ENCODE measurements around the gene MYO7B.

MYO7B gene

DNA sequence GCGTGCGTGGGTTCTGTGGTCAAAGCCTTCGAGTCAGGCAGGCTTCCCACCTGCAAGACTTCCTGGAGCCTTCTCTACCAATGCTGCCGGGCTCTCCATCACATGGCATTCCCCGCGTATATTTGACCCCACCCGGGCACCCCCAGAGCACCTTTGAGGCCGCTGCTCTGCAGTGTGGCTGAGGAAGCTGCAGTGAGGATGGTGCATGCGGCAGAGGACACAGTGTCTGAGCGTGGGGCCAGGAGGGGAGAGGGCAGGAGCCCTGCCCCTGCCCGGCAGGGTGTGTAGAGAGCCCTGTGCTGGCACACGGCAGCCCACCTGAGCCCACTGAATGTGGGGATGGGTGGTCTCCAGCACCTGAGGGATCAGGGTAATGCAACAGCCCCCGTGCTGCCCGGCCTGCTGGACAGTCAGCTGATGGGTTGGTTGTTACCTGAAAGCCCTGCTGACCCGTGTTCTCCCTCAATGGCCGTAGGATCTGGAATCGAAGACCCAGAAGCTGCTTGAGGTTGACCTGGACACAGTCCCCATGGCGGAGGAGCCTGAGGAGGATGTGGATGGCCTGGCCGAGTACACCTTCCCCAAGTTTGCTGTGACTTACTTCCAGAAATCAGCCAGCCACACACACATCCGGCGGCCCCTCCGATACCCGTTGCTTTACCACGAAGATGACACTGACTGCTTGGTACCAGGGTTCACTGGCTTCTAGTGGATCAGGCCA, 73.7 kb downstream of the MYO7B start:
- no peak for DNase-seq

DNA sequence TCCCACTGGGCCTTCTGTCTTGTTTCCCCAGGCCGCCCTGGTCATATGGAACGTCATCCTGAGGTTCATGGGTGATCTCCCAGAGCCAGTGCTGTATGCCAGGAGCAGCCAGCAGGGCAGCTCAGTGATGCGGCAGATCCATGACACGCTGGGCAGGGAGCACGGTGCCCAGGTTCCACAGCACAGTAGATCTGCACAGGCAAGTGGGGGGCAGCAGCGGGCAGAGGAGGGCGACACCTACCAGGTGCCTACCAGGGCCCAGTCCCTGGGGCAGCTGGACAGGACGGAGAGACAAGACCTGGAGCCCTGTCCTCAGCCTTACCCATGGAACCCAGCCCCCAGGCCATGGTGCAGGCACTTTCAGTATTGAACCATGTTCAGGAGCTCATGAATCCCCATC, 74.3 kb downstream of the MYO7B start:
- no peak for DNase-seq

DNA sequence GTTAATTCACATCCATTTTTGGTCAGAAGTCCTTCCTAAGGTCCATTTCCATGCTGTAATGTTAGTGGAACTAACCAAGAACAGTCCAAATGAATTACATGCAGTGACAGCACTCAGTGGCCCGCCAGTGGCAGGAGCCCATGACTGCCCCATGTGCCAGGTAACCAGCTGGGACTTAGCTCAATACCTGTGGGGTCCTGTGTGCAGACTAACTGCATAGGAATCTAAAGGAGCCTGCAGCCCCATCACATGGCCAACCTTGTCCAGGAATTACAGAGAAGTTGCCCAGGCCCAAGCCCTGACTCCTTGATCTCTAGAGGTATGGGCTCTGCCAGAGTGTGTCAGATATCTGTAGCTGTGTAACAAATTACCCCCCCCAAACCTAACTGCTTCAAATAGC, 75.1 kb downstream of the MYO7B start:
- DNase-seq, result no peak

DNA sequence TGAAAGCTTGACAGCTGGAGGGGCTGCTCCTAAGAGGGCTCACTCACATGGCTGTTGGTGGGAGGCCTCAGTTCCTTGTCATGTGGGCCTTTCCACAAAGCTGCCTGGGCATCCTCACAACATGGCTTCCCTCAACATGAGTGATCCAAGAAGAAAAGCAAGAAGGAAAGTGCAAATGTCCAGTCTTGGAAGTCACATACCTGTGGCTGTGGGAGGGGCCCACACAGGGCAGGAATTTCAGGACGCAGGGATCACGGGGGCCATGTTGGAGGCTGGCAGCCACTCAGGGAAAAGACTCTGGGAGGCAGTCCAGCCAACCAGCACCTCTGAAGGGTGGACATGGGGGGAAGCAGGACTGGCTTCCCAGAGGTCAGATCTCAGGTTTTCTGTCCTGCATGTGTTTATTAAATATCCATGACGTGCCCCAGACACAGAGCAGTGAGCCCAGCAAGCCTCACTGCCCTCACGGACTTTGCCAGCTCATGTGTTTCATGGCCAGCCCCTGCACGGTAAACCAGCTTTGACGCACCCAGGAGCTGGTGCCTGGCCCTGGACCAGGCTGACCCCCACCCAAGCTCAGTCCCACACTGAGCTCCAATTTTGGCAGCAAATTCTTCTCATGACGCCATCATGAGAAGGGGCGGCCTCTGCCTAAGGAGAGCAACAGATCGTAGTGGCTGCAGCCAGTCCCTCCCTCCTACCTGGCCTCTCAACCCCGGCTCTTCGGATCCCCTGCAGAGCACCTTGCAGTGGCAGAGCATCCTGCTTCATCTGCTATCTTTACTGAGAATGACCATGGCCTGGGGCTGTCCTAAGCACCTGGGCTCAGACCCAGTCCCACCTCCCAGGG, 75.8 kb downstream of the MYO7B start:
- no peak for DNase-seq

DNA sequence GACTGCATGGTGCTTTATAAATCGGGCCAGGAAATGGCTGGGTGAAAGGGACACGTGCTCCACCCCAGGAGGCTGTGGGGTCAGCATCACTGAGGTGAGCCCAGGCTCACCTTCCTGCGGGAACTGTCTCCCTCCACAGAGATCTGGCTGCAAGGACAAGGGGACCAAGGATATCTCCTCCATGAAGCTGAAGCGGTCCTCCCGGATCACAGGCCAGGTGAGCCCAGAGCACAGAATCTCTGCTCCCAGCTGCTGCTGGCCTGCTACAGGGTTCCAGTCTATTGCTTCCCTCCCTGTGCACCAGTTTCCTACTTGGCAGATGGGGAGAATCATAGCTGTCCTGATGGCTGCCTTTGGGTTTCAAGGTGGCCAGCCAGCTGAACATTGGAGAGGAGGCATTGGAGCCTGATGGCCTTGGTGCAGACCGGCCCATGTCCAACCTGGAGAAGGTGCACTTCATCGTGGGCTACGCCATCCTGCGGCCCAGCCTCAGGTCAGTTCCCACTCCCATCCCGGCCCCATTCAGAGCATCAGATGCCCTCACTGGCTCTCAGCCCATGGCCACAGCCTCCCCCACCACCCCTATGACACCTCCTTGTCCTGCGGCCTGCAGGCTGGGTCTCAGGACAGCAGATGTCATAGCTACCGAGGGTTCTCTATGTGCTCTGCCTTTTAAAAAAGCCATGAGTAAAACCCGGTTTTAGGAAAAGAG, 76.8 kb downstream of the MYO7B start:
- no peak for DNase-seq

DNA sequence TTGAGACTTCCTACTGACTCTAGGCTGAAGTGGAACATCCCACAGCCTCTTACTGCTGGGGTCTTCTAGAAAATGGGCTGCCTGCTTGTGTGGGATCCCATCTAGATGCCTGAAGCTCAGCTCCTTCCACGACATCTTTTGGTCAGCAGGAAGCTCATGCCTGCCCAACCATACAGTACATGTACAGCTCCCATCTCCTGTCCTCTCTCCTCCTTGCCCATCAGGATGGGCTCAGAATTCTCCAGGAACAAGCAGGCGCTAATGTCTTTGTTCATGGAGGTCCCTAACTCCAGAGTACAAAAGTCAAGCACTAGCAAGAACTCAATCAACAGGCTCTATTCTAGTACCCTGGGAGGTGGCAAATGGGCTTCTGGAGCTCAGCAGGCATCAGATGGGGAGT, 78.8 kb downstream of the MYO7B start:
- no peak for DNase-seq

DNA sequence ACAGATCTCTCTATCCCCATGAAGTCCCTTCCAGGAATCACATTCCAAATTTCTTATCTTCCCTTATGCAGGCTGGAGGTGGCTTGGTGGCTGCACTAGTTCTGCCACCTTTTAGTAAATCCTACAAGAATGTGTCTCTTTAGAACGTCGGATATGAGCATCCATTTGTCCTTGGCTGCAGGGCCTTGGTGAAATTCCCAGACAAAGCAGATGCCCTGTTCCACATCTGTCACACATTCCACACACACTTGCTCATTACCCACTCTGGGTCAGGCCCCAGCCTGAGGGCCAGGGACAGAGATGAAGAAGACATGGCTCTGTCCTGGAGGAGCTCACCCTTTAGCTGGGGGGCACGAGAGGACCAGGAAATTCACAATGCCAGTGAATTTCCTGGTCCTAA, 79.2 kb downstream of the MYO7B start:
- no peak for DNase-seq

DNA sequence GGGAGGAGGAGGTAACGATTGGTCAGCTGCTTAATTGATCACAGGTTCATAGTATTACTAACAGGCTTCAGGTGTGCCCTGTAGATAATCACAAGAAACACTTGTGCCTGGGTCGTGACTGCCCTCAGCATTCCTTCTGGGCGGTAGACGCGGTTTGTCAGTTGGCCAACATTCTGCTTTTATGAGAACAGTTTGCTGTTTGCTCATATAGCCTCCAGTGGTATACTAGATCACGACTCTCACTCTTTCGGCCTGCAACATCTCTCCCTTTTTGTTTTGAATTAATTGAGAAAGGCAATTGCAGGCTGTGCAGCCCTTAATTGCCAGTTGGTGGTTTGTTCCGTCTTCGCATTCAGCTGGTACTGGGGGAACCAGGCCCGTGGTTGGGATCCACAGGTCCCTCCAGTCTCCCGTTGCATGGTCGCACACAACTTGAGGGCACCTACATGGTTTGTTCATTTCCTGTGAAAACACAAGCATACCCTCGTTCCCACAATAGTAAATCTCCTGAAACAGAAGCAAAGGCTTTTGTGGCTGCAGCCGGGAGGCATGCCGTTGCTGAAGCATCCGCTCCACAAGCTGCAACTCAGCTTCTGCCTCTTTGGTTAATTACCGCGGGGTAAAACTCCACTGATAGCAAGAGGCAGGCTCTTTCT, 80.2 kb downstream of the MYO7B start:
- no peak for DNase-seq

DNA sequence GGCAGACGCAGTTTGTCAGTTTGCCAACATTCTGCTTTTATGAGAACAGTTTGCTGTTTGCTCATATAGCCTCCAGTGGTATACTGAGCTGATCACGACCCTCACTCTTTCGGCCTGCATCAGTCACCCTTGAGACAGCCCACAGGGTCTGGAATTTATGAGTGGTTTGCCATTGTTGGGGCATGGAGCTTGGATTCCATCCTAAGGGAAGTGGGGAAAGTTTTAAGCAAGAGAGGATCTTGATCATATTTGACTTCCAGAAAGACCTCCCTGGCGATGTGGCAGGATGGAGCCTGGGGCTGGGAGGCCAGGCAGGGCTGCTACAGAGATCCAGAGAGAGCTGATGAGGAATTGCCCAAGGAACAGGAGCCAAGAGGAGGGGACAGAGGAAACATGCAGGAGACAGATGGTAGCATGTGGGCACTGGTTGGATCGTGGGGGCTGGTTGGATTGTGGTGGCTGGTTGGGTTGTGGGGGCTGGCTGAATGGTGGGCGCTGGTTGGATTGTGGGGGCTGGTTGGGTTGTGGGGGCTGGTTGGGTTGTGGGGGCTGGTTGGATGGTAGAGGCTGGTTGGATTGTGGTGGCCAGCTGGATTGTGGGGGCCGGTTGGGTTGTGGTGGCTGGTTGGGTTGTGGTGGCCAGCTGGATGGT, 83.2 kb downstream of the MYO7B start:
- no peak for DNase-seq

DNA sequence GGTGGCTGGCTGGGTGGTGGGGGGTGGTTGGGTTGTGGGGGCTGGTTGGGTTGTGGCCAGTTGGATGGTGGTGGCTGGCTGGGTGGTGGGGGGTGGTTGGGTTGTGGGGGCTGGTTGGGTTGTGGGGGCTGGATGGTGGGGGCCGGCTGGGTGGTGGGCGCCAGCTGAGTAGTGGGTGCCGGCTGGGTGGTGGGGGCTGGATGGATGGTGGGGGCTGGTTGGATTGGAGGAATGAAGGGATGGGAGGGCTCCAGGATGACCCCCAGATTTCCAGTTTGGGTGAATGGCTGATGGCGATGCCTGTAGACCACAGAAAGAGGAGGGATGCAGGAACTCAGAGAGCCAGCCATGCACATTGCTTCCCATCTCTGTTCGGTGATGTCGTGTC, 83.7 kb downstream of the MYO7B start:
- DNase-seq, result no peak

DNA sequence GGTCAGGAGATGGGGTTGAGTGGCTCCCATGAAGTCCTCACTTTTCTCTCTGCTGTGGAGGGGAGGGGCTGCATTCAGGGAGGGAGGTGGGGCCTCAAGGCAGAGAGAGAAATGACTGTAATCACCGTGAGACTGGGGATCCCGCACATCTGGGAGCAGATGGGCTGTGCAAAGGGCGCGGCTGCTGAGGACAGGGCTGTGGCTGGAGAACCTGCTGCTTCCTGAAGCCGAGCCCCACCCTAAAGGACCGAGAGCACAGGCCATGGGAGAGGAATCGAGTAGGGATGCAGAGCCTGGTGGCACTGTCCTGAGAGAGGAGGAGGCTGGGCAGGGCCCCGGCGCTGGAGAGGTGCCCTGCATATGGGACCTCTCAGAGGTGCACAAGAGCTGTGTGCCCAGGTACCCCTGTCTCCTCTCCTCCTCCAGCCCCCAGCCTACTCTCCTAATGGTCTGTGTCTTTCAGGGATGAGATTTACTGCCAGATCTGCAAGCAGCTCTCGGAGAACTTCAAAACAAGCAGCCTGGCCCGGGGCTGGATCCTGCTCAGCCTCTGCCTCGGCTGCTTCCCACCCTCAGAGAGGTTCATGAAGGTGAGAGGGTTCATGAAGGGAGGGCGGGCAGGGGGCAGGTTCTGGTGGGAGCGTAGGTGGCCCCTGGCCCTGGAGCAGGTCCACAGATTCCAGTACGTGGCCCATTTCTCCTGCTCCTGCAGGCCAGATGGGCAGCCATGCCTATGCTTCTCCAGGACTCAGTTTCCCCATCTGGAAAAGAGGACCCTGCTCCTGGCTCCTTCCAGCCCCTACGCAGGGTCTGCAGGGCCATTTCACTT, 84.6 kb downstream of the MYO7B start:
- no peak for DNase-seq

DNA sequence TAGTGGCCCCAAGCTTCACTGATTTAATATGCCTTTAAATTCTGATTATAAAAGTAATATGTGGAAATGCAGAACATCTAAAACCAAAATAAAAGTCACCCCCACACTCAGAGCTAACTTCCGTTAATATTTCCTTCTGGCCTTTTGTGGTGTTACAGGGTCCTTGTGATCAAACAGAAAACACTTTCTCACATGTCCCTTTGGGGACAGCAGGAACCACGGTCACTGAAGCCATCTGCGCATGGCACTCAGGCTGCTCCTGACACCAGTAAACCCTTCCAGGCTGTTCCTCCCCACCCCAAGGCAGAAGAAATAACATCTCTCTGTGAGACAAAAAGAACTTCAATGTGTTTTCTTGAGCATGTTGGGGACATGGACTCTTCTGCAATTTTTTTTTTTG, 85.4 kb downstream of the MYO7B start:
- DNase-seq, result no peak

DNA sequence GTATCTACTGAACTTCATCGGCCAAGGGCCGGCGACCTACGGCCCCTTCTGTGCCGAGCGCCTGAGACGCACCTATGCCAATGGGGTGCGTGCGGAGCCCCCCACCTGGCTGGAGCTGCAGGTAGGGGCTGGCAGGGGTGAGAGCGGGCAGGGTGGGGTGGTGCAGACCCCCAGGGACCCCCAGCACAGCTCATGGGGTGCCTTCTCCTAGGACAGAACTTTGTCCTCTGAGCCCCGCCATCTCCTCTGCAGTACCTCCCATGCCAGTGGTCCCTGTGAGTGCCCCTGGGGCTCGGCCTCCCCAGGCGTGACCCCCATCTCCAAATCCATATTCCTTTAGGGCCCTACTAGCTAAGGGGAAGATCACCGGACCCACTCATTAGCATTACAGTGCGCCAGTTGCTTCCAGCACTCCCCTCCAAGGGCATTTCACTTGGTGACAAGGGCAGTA, 86.5 kb downstream of the MYO7B start:
- no peak for DNase-seq

DNA sequence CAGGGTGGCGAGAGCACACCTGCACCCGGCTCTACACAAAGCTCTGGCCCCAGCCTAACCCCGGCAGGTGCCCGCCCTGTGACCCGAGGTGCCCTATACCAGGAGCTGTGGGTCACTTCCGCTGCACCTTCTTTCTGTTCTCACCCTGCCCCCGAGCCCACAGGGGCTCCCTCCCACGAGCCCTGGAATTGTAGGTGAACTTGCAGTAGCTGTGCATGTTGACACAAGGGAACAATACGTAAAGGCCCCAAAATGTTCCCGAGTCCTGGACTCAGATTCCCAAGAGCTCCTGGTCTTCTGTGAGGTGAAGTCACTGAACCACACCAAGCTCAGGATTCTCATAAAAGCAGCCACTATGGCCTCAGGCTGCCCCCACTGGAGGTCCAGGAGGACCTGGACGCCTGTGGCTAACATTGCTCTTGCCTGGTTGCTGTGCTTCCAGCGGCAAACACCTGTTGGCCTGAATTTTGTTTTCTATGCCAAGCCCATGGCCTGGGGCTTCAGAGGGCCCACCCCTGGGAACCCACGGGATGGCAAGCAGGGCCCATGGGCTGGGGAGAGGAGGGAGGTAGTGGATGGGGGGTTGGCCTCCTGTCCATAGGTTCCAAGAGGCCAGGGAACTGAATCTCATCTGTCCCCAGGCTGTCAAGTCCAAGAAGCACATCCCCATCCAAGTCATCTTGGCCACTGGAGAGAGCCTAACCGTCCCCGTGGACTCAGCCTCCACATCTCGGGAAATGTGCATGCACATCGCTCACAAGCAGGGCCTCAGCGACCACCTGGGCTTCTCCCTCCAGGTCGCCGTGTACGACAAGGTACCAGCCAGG, 87.3 kb downstream of the MYO7B start:
- DNase-seq, result no peak

DNA sequence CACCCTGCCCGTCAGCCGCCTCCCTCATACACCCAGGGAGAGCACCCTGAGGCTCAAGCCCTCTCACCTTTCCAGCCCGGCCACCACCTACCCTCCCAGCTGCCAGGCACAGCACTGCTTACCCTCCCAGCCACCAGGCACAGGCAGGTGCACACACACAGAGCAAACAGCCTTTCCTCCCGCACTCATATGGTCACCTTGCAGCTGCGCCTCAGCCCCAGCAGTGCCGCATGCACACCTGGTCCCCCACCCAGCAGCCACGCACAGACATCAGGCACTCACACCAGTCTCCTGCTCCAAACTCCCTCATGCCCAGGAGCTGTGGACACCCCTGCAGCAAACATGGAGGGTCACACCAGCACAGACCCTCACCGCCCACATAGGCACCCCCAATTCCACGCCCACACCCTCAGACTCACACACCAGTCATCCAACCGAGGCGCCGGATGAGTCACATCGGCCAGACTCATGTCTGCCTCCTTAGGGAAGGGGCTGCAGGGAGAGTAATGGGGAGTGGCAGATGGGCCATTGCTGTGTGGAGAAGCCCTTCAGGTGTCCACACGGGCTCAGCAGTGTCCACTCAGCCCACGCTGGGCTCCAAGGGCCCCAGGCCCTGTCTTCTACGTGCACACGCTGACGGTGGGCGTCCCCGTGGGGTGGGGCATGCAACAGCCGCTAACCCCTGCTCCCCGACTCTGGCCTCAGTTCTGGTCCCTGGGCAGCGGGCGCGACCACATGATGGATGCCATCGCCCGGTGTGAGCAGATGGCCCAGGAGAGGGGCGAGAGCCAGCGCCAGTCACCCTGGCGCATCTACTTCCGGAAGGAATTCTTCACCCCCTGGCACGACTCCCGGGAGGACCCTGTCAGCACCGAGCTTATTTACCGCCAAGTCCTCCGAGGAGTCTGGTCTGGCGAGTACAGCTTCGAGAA, 88.2 kb downstream of the MYO7B start:
- DNase-seq, result no peak

DNA sequence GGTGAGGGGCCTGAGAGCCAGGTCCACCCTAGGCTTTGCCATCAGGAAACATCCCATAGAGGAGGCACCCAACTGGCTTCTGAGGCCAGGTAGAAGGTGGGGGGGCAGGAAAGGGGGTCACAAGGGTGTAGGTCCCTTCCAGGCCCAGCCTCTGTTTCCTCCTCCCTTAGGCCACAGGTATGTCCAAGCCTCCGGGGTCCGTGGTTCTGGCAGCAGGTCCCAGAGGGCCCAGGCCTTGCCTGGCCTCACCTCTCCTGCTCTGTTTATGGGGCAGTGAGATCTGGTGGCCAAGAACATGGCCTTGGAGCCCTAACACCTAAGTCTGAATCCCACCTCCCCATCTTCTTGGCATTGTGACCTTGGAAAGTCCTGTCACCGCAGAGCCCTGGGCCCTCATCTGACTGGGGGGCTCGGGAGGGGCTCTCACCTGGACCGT, 88.9 kb downstream of the MYO7B start:
- DNase-seq, result no peak

DNA sequence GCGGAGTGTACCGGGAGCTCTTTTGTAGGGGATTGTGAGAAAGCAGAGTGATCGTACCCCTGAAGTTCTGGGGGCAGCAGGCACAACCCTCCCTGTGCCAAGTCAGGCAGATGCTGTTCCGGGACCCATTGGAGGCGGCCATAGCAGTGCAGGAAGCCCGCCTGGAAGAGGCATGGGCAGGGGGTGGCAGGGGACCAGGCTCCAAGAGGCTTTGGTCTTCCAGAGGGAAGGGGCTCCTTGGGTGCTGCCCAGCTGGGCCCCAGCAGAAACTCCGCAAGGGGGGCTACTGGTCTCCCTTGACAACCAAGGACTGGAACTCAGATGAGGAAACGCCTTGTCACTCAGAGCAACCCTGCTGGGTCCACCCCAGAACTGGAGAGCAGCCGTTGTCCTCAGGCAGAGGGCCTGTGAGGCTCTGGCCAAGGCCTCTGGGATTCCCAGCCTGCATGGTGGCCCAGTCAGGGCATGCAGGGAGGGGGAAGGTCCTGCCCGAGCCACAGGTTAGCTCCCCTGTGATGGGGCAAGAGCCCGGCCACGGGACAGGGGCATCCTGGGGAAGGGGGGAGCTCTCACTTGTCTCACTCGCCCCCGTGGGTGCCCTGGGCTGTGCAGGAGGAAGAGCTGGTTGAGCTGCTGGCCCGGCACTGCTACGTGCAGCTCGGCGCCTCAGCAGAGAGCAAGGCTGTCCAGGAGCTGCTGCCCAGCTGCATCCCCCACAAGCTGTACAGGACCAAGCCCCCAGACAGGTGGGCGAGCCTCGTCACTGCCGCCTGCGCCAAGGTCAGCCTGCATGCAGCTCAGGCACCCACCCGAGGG, 89.5 kb downstream of the MYO7B start:
- DNase-seq, result no peak

DNA sequence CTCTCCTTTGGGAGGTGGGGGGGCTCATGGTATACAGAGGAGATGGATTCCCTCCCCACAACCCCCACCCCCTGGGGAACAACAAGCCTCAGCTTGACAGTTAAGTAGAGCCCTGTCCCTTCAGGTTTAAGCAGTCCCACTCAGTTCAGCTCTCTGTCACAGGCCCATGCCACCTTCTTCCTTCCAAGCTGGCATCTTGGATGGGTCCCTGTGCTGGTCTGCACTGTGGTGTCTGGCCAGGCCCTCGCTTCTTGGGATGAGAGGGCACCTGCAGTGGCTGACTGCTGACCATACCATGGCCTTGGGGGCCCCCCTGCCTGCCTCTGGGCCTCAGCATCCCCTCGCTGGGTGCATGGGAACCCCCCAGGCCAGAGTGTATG, 90.1 kb downstream of the MYO7B start:
- DNase-seq, result no peak
